ENCODE data around the gene VWCE.
A peak's percentile ranks its signal among the peaks of the same experiment; 100 is the strongest.

Gene VWCE

DNA sequence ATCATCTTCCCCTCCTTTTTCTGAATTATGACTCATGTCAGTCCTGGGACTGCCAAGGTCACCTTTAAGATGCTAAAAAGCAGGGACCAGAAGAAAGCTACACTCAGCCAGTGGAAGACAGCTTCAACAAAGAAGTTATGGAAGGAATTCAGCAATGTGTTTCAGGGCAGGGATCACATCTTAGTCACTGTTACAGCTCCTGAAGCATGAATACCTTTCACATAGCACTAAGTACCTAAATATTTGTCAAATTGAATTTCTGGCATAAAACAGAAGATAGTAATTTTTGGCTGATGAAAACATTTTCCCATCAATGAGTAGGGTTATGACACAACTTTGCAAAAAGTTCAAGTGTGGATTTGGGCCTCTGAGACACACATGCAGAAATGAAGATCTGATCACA, 32.6 kb upstream of the VWCE start:
- DNase-seq (ENCODE audit: low read depth) = peak; percentile 82
- TF ChIP-seq, protein P1, sequence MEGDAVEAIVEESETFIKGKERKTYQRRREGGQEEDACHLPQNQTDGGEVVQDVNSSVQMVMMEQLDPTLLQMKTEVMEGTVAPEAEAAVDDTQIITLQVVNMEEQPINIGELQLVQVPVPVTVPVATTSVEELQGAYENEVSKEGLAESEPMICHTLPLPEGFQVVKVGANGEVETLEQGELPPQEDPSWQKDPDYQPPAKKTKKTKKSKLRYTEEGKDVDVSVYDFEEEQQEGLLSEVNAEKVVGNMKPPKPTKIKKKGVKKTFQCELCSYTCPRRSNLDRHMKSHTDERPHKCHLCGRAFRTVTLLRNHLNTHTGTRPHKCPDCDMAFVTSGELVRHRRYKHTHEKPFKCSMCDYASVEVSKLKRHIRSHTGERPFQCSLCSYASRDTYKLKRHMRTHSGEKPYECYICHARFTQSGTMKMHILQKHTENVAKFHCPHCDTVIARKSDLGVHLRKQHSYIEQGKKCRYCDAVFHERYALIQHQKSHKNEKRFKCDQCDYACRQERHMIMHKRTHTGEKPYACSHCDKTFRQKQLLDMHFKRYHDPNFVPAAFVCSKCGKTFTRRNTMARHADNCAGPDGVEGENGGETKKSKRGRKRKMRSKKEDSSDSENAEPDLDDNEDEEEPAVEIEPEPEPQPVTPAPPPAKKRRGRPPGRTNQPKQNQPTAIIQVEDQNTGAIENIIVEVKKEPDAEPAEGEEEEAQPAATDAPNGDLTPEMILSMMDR (conservative IDR thresholded peaks at IDR 0.05; ENCODE audit: low read depth, low read length) = no peak
- H3K4me3 ChIP-seq (ENCODE audit: low read depth, low read length) = no peak overlapping the region

DNA sequence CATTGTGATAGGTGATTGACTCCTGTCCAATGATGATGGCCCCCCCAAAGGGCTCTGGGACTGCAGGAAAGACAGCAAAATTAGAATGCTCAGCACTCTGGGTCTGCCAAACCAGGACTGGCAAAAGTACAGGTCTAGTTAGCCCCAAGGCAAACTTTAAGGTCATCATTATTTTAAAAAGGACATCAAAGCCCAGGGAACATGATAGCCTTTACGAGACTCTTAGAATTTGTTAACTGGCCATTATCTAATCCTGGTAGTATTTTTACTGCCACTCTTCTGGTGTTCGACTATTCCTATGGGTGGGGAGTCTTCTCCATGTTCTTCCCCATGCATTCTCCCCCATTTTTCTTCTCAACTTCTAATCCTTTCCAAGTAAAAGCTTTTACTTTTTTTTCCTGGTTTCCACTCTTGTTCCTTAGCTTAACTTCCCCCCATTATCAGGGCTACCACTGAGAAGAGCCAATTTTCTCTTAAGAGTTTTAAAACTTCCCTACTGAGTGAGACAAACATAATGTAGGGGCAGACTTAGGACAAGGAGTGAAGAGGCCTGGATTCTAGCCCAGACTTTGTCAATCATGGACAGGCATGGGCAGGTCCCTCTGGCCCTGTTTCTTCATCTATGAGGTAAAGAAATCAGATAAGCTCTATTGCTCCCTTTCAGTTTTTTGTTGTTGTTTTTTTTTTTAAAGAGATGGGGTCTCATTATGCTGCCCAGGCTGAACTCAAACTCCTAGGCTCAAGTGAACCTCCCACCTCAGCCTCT, 30.7 kb upstream of the VWCE start:
- DNase-seq (ENCODE audit: low read depth) = peak; percentile 87
- no peak overlapping the region for H3K4me3 ChIP-seq (ENCODE audit: low read depth, low read length)
- TF ChIP-seq, protein P1 (conservative IDR thresholded peaks at IDR 0.05; ENCODE audit: low read depth, low read length) = no peak

DNA sequence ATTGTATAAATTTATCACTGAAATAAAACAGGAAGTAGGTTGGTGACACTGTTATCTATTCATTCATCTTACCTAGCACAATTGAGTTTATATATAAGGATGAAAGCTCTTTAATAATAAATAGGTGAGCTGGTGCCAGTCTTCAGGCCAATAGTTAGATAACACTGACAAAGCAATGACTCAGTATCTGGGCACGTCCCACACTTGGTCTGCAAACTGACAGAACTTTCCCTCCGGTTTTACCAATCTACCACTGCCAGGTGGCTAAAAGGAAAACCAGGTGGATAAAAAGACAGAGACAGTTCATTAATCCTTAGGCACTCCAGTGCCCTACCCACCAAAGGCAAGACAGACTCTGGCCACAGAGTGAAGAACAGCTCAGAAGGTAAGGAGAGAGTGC, 20.1 kb upstream of the VWCE start:
- no peak overlapping the region for H3K4me3 ChIP-seq (ENCODE audit: low read depth, low read length)
- no peak for DNase-seq (ENCODE audit: low read depth)

DNA sequence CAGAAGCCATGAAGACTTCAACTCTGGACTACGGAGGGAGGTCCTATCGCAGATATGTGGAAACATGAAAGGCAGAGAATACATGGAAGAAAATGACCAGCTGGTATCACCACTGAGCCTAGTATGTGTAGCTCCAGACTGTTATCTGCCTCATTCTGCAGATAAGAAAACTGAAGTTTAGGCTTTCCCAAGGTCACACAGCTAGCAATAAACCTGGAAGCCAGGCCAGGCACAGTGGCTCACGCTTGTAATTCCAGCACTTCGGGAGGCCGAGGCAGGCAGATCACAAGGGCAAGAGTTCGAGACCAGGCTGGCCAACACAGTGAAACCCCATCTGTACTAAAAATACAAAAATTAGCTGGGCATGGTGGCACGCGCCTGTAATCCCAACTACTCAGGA, 15.6 kb upstream of the VWCE start:
- no peak overlapping the region for H3K4me3 ChIP-seq (ENCODE audit: low read depth, low read length)
- TF ChIP-seq, protein P1 (conservative IDR thresholded peaks at IDR 0.05; ENCODE audit: low read depth, low read length) = no peak
- no peak for DNase-seq (ENCODE audit: low read depth)

More for the DNA sequence above, 20.1 kb upstream of the VWCE start:
- TF ChIP-seq, protein P1 (conservative IDR thresholded peaks at IDR 0.05; ENCODE audit: low read depth, low read length) = no peak

DNA sequence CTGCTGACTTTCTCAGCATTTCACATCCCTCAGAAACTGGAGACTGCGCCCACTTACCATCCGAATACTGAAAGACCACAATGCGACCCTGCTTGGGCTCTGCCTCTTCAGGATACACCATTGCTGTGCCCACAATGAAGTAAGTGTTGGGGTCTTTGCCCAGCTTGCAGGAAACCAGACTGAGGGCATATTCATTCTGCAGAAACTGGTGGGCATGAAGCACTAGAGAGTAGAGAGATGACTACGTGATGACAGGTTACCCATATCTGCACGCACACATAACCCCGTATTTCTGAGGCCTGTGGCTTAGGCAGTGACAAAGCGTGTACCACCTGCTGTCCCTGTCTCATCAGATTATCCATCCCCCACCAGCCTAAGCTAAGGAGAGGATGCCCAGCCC, 14.6 kb upstream of the VWCE start:
- TF ChIP-seq, protein P1 (conservative IDR thresholded peaks at IDR 0.05; ENCODE audit: low read depth, low read length) = no peak
- no peak for DNase-seq (ENCODE audit: low read depth)
- no peak overlapping the region for H3K4me3 ChIP-seq (ENCODE audit: low read depth, low read length)

DNA sequence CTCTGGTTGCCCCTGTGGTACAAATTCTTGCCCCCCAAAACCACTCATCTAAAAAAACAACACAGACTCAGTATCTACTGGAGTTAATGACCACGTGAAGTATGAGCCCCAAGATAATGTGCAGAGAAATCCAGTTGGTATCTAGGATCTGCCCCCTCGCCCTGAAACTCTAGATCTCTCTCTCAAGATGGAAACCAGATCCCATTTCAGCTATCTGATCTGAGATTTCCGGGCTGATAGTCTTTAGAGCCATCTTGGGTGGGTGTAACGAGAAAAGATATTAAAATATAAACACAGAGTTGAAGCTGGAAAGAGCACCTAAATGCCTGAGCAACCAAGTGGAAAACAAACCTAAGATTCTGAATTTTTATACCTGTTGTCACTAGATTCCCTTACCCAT, 14.0 kb upstream of the VWCE start:
- H3K4me3 ChIP-seq (ENCODE audit: low read depth, low read length) = no peak overlapping the region
- TF ChIP-seq, protein P1 (conservative IDR thresholded peaks at IDR 0.05; ENCODE audit: low read depth, low read length) = no peak
- no peak for DNase-seq (ENCODE audit: low read depth)

DNA sequence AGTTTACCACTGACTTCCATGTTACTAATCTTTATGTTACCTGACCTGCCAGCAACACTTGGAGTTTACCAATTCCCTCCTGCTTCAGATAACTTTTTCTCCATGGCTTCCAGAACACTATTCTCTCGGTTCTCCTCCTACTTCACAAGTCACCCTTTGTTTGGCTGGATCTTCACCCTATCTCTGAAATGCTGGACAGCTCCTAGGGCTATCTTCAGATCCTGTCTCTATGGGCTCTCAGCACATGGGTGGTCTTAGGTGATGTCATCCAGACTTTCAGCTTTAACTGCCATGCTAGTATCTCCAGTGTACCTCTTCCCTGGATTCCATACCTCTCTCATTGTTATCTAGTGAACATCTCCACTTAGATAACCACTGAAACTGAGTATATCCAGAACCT, 12.2 kb upstream of the VWCE start:
- H3K4me3 ChIP-seq (ENCODE audit: low read depth, low read length) = no peak overlapping the region
- no peak for DNase-seq (ENCODE audit: low read depth)
- TF ChIP-seq, protein P1 (conservative IDR thresholded peaks at IDR 0.05; ENCODE audit: low read depth, low read length) = no peak
